SU-DHL-6 (cell line): ENCODE data around the gene MAP2.

Experiments
- H2AFZ ChIP-seq: fragments of 200-600 bp; sonication (generic); 2 replicates; pipeline ENCODE4 v1.6.1; 2014; ENCODE audit warnings: low read depth, mild to moderate bottlenecking, moderate library complexity, mixed read lengths, antibody characterized with exemption, low read length; ENCODE audit not compliant: severe bottlenecking
- H3F3A ChIP-seq: fragments of 200-600 bp; shearing (Covaris generic); 2 replicates; pipeline ENCODE4 v1.6.0; 2016; ENCODE audit warnings: antibody characterized with exemption, mild to moderate bottlenecking; ENCODE audit not compliant: insufficient read depth
- H3K27ac ChIP-seq: fragments of 200-600 bp; sonication (generic); 2 replicates; pipeline ENCODE4 v1.5.1; 2016; ENCODE audit warnings: low read depth, mild to moderate bottlenecking, low read length, moderate library complexity, mixed read lengths
- H3K27me3 ChIP-seq: fragments of 200-600 bp; sonication (generic), shearing (Covaris generic); 2 replicates; pipeline ENCODE4 v1.6.0; 2014; ENCODE audit warnings: mild to moderate bottlenecking, low read length
- H3K36me3 ChIP-seq: fragments of 200-600 bp; sonication (generic); 2 replicates; pipeline ENCODE4 v1.6.1; 2014; ENCODE audit warnings: mild to moderate bottlenecking, low read length, mixed read lengths
- H3K4me2 ChIP-seq: fragments of 300-600, 200-600 bp; shearing (Covaris generic), sonication (generic); 2 replicates; pipeline ENCODE4 v1.6.0; 2014; ENCODE audit warnings: low read length, low read depth, mild to moderate bottlenecking; ENCODE audit not compliant: poor library complexity, severe bottlenecking
- H3K4me3 ChIP-seq: fragments of 200-600 bp; sonication (generic); 2 replicates; pipeline ENCODE4 v1.5.1; 2014; ENCODE audit warnings: antibody characterized with exemption, low read length, mild to moderate bottlenecking, mixed read lengths; ENCODE audit not compliant: insufficient read depth, poor library complexity, severe bottlenecking
- H3K79me2 ChIP-seq: fragments of 200-600 bp; sonication (generic); 2 replicates; pipeline ENCODE4 v1.6.1; 2014; ENCODE audit warnings: mild to moderate bottlenecking, low read length, moderate library complexity; ENCODE audit not compliant: insufficient read depth
- H3K9ac ChIP-seq: fragments of 200-600 bp; sonication (generic); 2 replicates; pipeline ENCODE4 v1.7.0; 2014; ENCODE audit warnings: mild to moderate bottlenecking, low read length
- H3K9me2 ChIP-seq: fragments of 200-600 bp; sonication (generic); replicated peaks from 2 replicates; pipeline ENCODE4 v1.6.1; 2014; ENCODE audit warnings: low read length; ENCODE audit not compliant: insufficient read depth
- H3K9me3 ChIP-seq: fragments of 200-600 bp; sonication (generic); 2 replicates; pipeline ENCODE4 v1.6.1; 2014; ENCODE audit warnings: low read length, mixed read lengths; ENCODE audit not compliant: insufficient read depth
- H4K20me1 ChIP-seq: fragments of 200-600 bp; sonication (generic); 2 replicates; pipeline ENCODE4 v1.6.1; 2014; ENCODE audit warnings: low read depth, mild to moderate bottlenecking, antibody characterized with exemption, low read length, moderate library complexity, mixed read lengths
- EZH2phosphoT487 ChIP-seq: fragments of 200-600 bp; sonication (generic), shearing (Covaris generic); conservative IDR thresholded peaks from 2 replicates; pipeline ENCODE4 v1.6.1; 2018; ENCODE audit warnings: mild to moderate bottlenecking, antibody characterized with exemption, low read length, moderate library complexity, mixed read lengths
- TF ChIP-seq, protein P1 (sequence below): fragments of 200-600 bp; sonication (generic); IDR thresholded peaks from one replicate; pipeline ENCODE4 v1.5.1; 2017; ENCODE audit warnings: antibody characterized with exemption, mild to moderate bottlenecking, low read length, moderate library complexity; ENCODE audit not compliant: insufficient read depth, poor library complexity, severe bottlenecking

Gene MAP2

DNA sequence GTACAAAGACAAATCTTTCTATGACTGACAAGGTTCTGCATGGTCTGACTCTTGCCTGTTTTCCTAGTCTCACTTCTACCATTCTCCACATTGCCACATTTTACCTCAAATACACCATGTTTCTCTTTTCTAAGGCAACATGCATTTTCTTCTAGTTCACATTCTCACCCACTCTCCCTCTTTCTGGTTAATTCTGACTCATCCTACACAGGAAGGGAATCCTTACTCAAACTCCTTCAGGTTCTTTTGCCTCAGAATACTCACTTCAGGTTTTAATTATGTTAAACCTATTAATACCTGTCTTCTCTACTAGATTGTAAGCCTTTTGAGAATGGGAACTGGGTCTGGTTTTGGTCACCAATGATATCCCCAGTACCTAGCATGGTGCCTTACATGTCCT is 47.2 kb downstream of the MAP2 start:
- Histone ChIP-seq H4K20me1 (no peaks in the 10 kb centered on the region), H3K27ac (no peak overlapping the region), H3K79me2 (no peaks in the 10 kb centered on the region), H3K9ac (no peak overlapping the region), H3F3A (no peaks in the 10 kb centered on the region), H3K9me3 (no peaks in the 10 kb centered on the region), H2AFZ (no peak overlapping the region), H3K27me3 (no peaks in the 10 kb centered on the region), H3K9me2 (no peaks in the 10 kb centered on the region), H3K4me2 (no peak overlapping the region), H3K36me3 (no peaks in the 10 kb centered on the region), H3K4me3 (no peak overlapping the region)
- TF ChIP-seq EZH2phosphoT487: no peak
- TF ChIP-seq, protein P1, sequence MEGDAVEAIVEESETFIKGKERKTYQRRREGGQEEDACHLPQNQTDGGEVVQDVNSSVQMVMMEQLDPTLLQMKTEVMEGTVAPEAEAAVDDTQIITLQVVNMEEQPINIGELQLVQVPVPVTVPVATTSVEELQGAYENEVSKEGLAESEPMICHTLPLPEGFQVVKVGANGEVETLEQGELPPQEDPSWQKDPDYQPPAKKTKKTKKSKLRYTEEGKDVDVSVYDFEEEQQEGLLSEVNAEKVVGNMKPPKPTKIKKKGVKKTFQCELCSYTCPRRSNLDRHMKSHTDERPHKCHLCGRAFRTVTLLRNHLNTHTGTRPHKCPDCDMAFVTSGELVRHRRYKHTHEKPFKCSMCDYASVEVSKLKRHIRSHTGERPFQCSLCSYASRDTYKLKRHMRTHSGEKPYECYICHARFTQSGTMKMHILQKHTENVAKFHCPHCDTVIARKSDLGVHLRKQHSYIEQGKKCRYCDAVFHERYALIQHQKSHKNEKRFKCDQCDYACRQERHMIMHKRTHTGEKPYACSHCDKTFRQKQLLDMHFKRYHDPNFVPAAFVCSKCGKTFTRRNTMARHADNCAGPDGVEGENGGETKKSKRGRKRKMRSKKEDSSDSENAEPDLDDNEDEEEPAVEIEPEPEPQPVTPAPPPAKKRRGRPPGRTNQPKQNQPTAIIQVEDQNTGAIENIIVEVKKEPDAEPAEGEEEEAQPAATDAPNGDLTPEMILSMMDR: no peak

DNA sequence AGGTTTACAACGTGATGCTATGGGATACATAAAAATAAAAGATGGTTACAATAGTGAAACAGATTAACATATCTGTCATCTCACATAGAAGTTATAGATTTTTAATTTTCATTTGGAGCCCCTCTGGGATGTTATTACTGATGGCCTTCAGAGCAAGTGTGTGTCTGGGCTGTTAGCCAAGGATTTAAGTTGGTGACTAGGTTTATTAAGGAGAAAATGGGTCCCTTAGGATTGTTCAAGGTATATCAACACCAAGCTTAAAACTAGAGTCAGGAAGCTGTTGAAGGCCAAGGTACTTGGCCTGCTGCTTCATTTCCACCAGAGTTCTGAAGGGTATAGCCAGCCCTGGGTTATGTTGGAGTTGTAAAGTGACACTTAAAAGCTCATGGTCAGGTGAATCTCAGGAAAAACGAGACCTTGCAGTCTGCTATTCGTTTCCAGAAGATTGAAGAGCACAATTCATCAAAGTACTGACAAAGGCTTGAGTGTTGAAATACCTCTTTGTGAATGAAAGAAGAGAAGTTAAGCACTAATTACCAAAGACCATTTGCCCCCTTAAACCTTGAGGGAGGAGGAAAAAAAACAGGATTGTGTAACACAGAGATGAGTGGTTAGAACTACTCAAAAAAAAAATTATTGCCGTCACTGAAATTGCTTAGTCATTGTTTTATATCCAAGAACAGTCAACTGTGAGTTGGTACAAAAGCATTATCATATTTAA is 48.4 kb downstream of the MAP2 start:
- Histone ChIP-seq H3K36me3 (no peaks in the 10 kb centered on the region), H3F3A (no peaks in the 10 kb centered on the region), H2AFZ (no peak overlapping the region), H3K4me2 (no peak overlapping the region), H3K79me2 (no peaks in the 10 kb centered on the region), H3K27me3 (no peaks in the 10 kb centered on the region), H4K20me1 (no peaks in the 10 kb centered on the region), H3K9me2 (no peaks in the 10 kb centered on the region), H3K4me3 (no peak overlapping the region), H3K9me3 (no peaks in the 10 kb centered on the region), H3K27ac (no peak overlapping the region), H3K9ac (no peak overlapping the region)
- TF ChIP-seq EZH2phosphoT487: no peak
- TF ChIP-seq, protein P1: no peak

- Histone ChIP-seq H3K9me2 (no peaks in the 10 kb centered on the region), H3F3A (no peaks in the 10 kb centered on the region), H3K9me3 (no peaks in the 10 kb centered on the region), H4K20me1 (no peaks in the 10 kb centered on the region), H3K4me2 (no peak overlapping the region), H3K9ac (no peak overlapping the region), H2AFZ (no peak overlapping the region), H3K4me3 (no peak overlapping the region), H3K79me2 (no peaks in the 10 kb centered on the region), H3K27me3 (no peaks in the 10 kb centered on the region), H3K36me3 (no peaks in the 10 kb centered on the region), H3K27ac (no peak overlapping the region)
- TF ChIP-seq, protein P1: no peak
- no peak for TF ChIP-seq EZH2phosphoT487
Measured at GRCh38 chr2:209472871-209473270, 49.0 kb downstream of the MAP2 start.
